T-helper 1 cell treated with Interleukin-12 subunit alpha and Interleukin-12 subunit beta and Interleukin-4 antibody, amounts not matched to agents 30 ng/mL and 1 ng/mL, for 36 hours (primary cell): ENCODE measurements around the gene NAMPT. TPM values are rescaled to one million over a fixed set of nuclear protein-coding genes. Genes with fewer than 3 reads are reported as not detected.
"Not testable (repeated sequence)": the region's sequence is repeated elsewhere in the genome, so short reads cannot be mapped to it uniquely, and the experiment has no call there.

Experiments used
- intact Hi-C: fragments of 100-400 bp; cut with micrococcal nuclease; formaldehyde crosslinking; loops from one replicate; pipeline ENCODE4 v1.15.1; 2024
- total RNA-seq: library from RNA; stranded (reverse); gene quantifications from 2 replicates; pipeline ENCODE4 v1.2.3, GENCODE V29; 2022

Gene NAMPT
- total RNA-seq, 1 donor from 2014 or later, result 107 TPM

GRCh38 chr7:106236065-106236464 is 48.7 kb downstream of the NAMPT start:
- intact Hi-C loops, result no loop called here

GRCh38 chr7:106234425-106234824 is 50.4 kb downstream of the NAMPT start:
- intact Hi-C loops, result no loop called here

GRCh38 chr7:106231856-106232490 is 52.8 kb downstream of the NAMPT start:
- intact Hi-C loops, result no loop called here

- intact Hi-C loops, result no loop called here
Measured at GRCh38 chr7:106225856-106226255, 58.9 kb downstream of the NAMPT start.

GRCh38 chr7:106224797-106225196 is 60.0 kb downstream of the NAMPT start:
- intact Hi-C loops, result no loop called here

GRCh38 chr7:106223156-106223555 is 61.6 kb downstream of the NAMPT start:
- intact Hi-C loops, result no loop called here

- intact Hi-C loops, result no loop called here
Measured at GRCh38 chr7:106222545-106222944, 62.2 kb downstream of the NAMPT start.

- intact Hi-C loops, result no loop called here
Measured at GRCh38 chr7:106220307-106220706, 64.5 kb downstream of the NAMPT start.

GRCh38 chr7:106219170-106219569 is 65.6 kb downstream of the NAMPT start:
- intact Hi-C loops, result no loop called here

- intact Hi-C loops, result no loop called here
Measured at GRCh38 chr7:106218546-106218945, 66.2 kb downstream of the NAMPT start.

- intact Hi-C loops, result no loop called here
Measured at GRCh38 chr7:106216923-106217542, 67.8 kb downstream of the NAMPT start.

- intact Hi-C loops, result no loop called here
Measured at GRCh38 chr7:106216517-106216922, 68.3 kb downstream of the NAMPT start.

- intact Hi-C loops, result no loop called here
Measured at GRCh38 chr7:106215868-106216516, 68.8 kb downstream of the NAMPT start.

- intact Hi-C loops, result not testable (repeated sequence)
Measured at GRCh38 chr7:106208944-106209343, 75.8 kb downstream of the NAMPT start.

GRCh38 chr7:106206826-106207541 is 77.8 kb downstream of the NAMPT start:
- intact Hi-C loops, result no loop called here

- intact Hi-C loops, result no loop called here
Measured at GRCh38 chr7:106205621-106206222, 79.1 kb downstream of the NAMPT start.

- intact Hi-C loops, result no loop called here
Measured at GRCh38 chr7:106203473-106203872, 81.3 kb downstream of the NAMPT start.

GRCh38 chr7:106201164-106201563 is 83.6 kb downstream of the NAMPT start:
- intact Hi-C loops, result no loop called here

GRCh38 chr7:106199813-106200364 is 84.9 kb downstream of the NAMPT start:
- intact Hi-C loops, result no loop called here

- intact Hi-C loops, result no loop called here
Measured at GRCh38 chr7:106199024-106199423, 85.8 kb downstream of the NAMPT start.
